CD4-positive, alpha-beta T cell (primary cell): ENCODE measurements around the gene SPG21. TPM values are rescaled to one million over a fixed set of nuclear protein-coding genes. Genes with fewer than 3 reads are reported as not detected.
A peak's percentile ranks its signal among the peaks of the same experiment; 100 is the strongest.

Source experiments
- ATAC-seq: fragments of 200-7000 bp; cut with Tn5 transposase; one replicate; pipeline ENCODE4 v1.10.0; 2022; ENCODE audit warnings: mild to moderate bottlenecking; ENCODE audit not compliant: poor library complexity
- CTCF ChIA-PET: fragments of 350-600 bp; sonication (Branson Sonifier 250); formaldehyde crosslinking; loops from one replicate; lab custom pipeline; 2021; ENCODE audit warnings: antibody characterized with exemption, inconsistent platforms; lab: Charles Lee
- POLR2A ChIA-PET: fragments of 350-600 bp; sonication (Branson Sonifier 250); formaldehyde crosslinking; loops from one replicate; lab custom pipeline; 2021; ENCODE audit warnings: antibody characterized with exemption, inconsistent platforms; lab: Charles Lee
- DNase-seq, 14 experiments: peaks; one replicate each; pipeline ENCODE4 v3.0.0-alpha.2; 2013 to 2020; ENCODE audit warnings: mixed read lengths in 2 of 14
- H3K27ac ChIP-seq, 2 donors: one replicate each; pipeline versions ENCODE4 v1.5.1 to v1.7.0; 2013; ENCODE audit warnings: low read length in 2 of 2, low read depth in 1 of 2, mild to moderate bottlenecking in 1 of 2
- H3K27me3 ChIP-seq, 2 experiments: 1 replicate in 1 of 2; 2 replicates in 1 of 2; pipeline versions ENCODE4 v1.6.1 to v1.7.0; 2013; ENCODE audit warnings: low read length in 2 of 2, control low read depth in 1 of 2, mild to moderate bottlenecking in 1 of 2, moderate library complexity in 1 of 2; ENCODE audit not compliant: insufficient read depth in 2 of 2, control insufficient read depth in 1 of 2
- H3K36me3 ChIP-seq: one replicate; pipeline ENCODE4 v1.6.1; 2013; ENCODE audit warnings: low read length, control low read depth; ENCODE audit not compliant: insufficient read depth
- H3K4me1 ChIP-seq: one replicate; pipeline ENCODE4 v1.6.1; 2013; ENCODE audit warnings: low read length, control low read depth; ENCODE audit not compliant: insufficient read depth
- H3K4me3 ChIP-seq: one replicate; pipeline ENCODE4 v1.5.1; 2013; ENCODE audit warnings: mild to moderate bottlenecking, low read length, moderate library complexity
- H3K9me3 ChIP-seq, 2 experiments: 1 replicate in 1 of 2; 2 replicates in 1 of 2; pipeline versions ENCODE4 v1.6.1 to v1.7.0; 2013; ENCODE audit warnings: low read length in 2 of 2, mild to moderate bottlenecking in 2 of 2, control low read depth in 1 of 2, moderate library complexity in 1 of 2; ENCODE audit not compliant: control insufficient read depth in 1 of 2, insufficient read depth in 1 of 2
- H3K27ac Mint-ChIP-seq: one replicate; pipeline ENCODE4 v1.8.0; 2020; ENCODE audit warnings: mixed read lengths
- H3K27me3 Mint-ChIP-seq: one replicate; pipeline ENCODE4 v1.8.0; 2021; ENCODE audit warnings: mixed read lengths
- H3K36me3 Mint-ChIP-seq: one replicate; pipeline ENCODE4 v1.8.0; 2021; ENCODE audit warnings: low read depth, mixed read lengths
- H3K4me1 Mint-ChIP-seq: one replicate; pipeline ENCODE4 v1.8.0; 2021; ENCODE audit warnings: low read depth, mixed read lengths
- H3K4me3 Mint-ChIP-seq: one replicate; pipeline ENCODE4 v1.8.0; 2020; ENCODE audit warnings: mild to moderate bottlenecking, mixed read lengths
- H3K9me3 Mint-ChIP-seq: one replicate; pipeline ENCODE4 v1.8.0; 2020; ENCODE audit warnings: mixed read lengths
- CTCF ChIP-seq: fragments of 200-600 bp; IDR thresholded peaks from one replicate; pipeline ENCODE4 v1.8.0; 2022; ENCODE audit warnings: antibody characterized with exemption, mild to moderate bottlenecking
- intact Hi-C, 2 experiments: fragments of 100-400 bp; cut with DNase I in 1 of 2; cut with micrococcal nuclease in 1 of 2; formaldehyde crosslinking; loops; one replicate each; pipeline versions ENCODE4 v1.15.1 to v1.9.0; 2023 to 2025; cut with DNase I, micrococcal nuclease
- total RNA-seq, 174 experiments: library from RNA in 2 of 174; stranded (reverse) in 2 of 174; gene quantifications; one replicate each; pipeline ENCODE4 v1.2.3 and lab custom pipeline; 2021 to 2026

SPG21 gene
- total RNA-seq, 2 experiments from 2014 or later: 29.4 to 32.7 TPM

GRCh38 chr15:64997066-64997465 lies 7.4 kb upstream of the SPG21 start:
- H3K9me3 Mint-ChIP-seq: no peaks in the 10 kb centered on the region
- Histone ChIP-seq H3K9me3 (no peaks in the 10 kb centered on the region), H3K4me1 (peaks cover 4% of the 10 kb centered on the region), H3K27ac (no peak overlapping the region), H3K27me3 (no peaks in the 10 kb centered on the region), H3K36me3 (no peaks in the 10 kb centered on the region), H3K4me3 (no peak overlapping the region)
- ATAC-seq: no peak
- ChIA-PET POLR2A (no interaction called here), CTCF (no interaction called here)
- TF ChIP-seq CTCF: no peak
- H3K4me3 Mint-ChIP-seq: no peak overlapping the region
- intact Hi-C loops: loop anchor here in 1 of 2 experiments (10.0 kb wide), 1 partner anchor 902 kb away; the partner anchor contains the start of genes CIAO2A and SNX1
- no peak overlapping the region for H3K27ac Mint-ChIP-seq
- DNase-seq: no peak
- no peaks in the 10 kb centered on the region for H3K36me3 Mint-ChIP-seq
- H3K27me3 Mint-ChIP-seq: no peaks in the 10 kb centered on the region
- no peaks in the 10 kb centered on the region for H3K4me1 Mint-ChIP-seq

- Mint-ChIP-seq H3K4me1 (peaks cover 22% of the 10 kb centered on the region), H3K27me3 (no peaks in the 10 kb centered on the region), H3K9me3 (no peaks in the 10 kb centered on the region), H3K36me3 (peaks cover 12% of the 10 kb centered on the region), H3K27ac (peak overlapping the region; percentile 19), H3K4me3 (peak overlapping the region; percentile 66)
- ChIA-PET POLR2A (no interaction called here), CTCF (interaction anchor here (0.8 kb wide), 1 partner anchor 22 kb away, joined by 5 read pairs; no protein-coding TSS in a partner anchor)
- ATAC-seq (no peak), DNase-seq (no peak)
- Histone ChIP-seq H3K27ac (no peak overlapping the region), H3K27me3 (no peaks in the 10 kb centered on the region), H3K4me1 (peaks cover 16% of the 10 kb centered on the region), H3K9me3 (no peaks in the 10 kb centered on the region), H3K36me3 (no peaks in the 10 kb centered on the region), H3K4me3 (no peak overlapping the region)
- intact Hi-C loops: loop anchor here in 1 of 2 experiments (5.0 to 10.0 kb wide), 3 partner anchors 304 to 898 kb away; partner anchors contain the start of genes CIAO2A, RNU5A-1, SNX1 and TRIP4
- TF ChIP-seq CTCF: no peak
Measured at GRCh38 chr15:64993290-64993689, 3.6 kb upstream of the SPG21 start.

- ATAC-seq (no peak), DNase-seq (no peak)
- Histone ChIP-seq H3K9me3 (no peaks in the 10 kb centered on the region), H3K4me1 (peaks cover 23% of the 10 kb centered on the region), H3K27ac (no peak overlapping the region), H3K4me3 (no peak overlapping the region), H3K36me3 (peaks cover 4% of the 10 kb centered on the region), H3K27me3 (no peaks in the 10 kb centered on the region)
- peaks cover 38% of the 10 kb centered on the region for H3K4me1 Mint-ChIP-seq
- no peak for TF ChIP-seq CTCF
- no peaks in the 10 kb centered on the region for H3K9me3 Mint-ChIP-seq
- peak overlapping the region; percentile 91 for H3K4me3 Mint-ChIP-seq
- intact Hi-C loops: loop anchor here in 1 of 2 experiments (1.0 to 10.0 kb wide), 4 partner anchors 37 to 897 kb away; partner anchors contain the start of genes CIAO2A, RNU5A-1, SNX1 and TRIP4
- H3K27ac Mint-ChIP-seq: no peak overlapping the region
- ChIA-PET CTCF (no interaction called here), POLR2A (no interaction called here)
- H3K36me3 Mint-ChIP-seq: peaks cover 12% of the 10 kb centered on the region
- no peaks in the 10 kb centered on the region for H3K27me3 Mint-ChIP-seq
Measured at GRCh38 chr15:64991536-64992135, 1.9 kb upstream of the SPG21 start.
